Endometrium (tissue), 2 donors: Measurements from ENCODE around the gene ADAMTSL1.
A peak's percentile ranks its signal among the peaks of the same experiment; 100 is the strongest.

Source experiments
- FAIRE-seq: peaks from 2 replicates; lab custom pipeline; 2012; peaks lifted over from hg19 to GRCh38; lab: Jason Lieb, UNC
- donor health status: control.
- donor health status: control.

The ADAMTSL1 gene

GRCh38 chr9:18473652-18474279, at the start of gene ADAMTSL1:
TSS of gene ADAMTSL1 (plus strand) at chr9:18474153. CDS start at chr9:18474233, 80 bp downstream.
- FAIRE-seq = no peak

DNA sequence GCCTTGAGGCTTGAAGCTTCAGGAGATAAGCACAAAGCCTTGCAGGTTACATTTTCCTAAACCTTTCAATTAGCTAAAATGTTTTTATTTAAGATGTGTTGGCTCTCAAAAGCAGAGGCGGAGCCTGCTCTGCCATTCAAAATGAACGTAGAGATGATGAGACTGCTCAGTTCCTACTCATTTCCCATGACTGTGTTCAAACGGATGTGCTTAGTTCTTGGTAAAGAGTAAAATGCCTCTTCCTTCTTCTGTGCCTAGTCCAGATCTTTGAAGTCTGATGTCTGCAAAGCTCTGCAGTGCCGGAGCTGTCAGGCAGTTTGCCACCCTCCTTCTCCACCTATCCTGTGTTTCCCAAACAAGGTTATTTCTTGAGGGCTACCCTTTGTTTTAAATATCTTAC, 46.3 kb upstream of the ADAMTSL1 start:
- no peak for FAIRE-seq

DNA sequence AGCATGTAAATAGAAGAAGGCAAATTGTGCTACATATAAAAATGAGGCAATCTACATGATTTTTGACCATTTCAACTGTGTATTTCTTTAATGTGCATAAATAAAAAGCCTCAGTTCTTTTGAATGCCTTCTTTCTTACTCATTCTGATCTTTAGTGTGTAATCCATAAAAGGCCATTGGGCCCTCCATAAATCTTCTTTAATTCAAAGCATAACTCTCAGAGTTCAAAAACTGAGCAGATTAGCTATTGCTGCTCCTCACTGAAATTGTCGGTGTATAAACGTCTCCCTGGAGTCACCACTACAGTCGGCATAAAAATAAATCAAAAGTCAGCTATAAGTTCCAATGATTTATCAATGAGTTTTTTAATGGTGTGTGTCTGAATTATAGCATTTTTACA, 45.3 kb upstream of the ADAMTSL1 start:
- FAIRE-seq = no peak

DNA sequence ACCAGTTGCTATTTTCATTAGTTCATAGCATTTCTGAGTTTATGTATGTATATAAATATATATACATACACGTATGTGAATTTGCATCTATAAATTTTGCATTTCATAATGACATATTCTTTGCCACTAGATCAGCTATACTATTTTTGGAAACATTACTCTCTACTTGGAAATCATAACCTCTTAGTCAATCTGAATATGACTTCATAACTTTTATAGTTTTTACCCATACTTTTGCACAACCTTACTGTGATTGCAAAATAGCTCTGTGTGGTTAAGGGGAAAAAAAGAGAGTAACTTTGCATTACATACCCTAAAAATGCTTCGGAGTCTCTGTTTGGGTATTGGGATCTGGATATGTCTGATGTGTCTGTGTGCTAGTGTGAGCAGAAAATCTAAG, 44.9 kb upstream of the ADAMTSL1 start:
- FAIRE-seq = no peak

DNA sequence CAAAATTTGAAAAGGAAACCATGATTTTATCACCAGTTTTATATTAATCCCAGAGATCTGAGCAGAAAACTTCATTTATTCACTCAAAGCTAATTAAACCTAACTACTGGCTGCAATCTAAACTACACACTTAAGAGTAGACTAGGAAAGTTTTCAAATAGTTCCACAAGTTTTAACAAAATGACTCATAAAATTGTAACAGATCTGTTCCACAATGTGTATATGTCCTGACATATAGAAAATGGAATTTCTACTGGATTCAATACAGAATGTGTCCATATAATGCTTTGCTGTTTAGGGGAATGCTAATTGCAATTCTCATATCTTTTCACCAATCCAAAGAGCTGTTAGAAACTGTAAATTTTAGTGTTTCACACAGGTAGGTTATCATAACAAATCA, 40.3 kb upstream of the ADAMTSL1 start:
- FAIRE-seq = no peak

DNA sequence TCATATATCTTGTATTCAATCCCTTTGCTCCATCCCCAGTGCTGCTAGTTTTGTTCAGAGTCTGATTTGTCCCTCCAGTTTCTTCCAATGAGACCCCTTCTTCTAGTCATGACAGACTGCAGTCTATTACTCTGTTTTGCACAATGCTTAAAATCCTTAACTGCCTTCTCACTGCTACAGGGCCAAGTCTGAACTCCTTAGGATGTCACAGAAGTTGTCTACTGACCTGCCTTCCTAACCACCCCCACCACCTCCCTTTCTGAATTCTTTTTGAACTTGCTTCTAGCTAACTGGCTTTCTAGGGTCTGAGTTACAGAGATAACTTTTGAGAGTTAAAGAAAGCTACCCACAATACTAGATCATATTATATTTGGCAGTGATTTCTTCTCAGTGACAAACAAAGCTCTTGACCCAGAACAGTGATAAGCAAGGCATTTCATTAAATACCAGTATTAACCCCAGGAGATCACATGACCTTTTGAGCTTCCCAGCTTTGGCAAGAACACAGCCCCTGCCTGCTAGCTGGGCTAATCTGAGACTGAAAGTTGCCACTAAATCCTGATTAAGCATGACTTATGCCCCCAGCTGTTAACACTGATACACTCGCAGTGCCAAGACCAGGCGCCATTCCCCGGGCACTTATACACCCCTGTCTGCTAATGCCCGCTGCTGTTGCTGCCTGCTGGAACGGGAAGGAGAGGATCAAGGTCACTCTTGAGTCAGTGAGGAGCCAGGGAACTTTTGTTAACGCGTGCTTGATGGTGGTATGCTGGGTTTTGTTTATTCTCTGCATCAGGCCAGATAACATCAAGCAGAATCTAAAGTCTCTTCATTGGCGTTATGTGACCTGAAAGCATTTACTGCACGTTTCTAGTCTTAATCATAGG, 36.4 kb upstream of the ADAMTSL1 start:
- no peak for FAIRE-seq

- FAIRE-seq = no peak
Observed at GRCh38 chr9:18438300-18438925, 35.5 kb upstream of the ADAMTSL1 start.

- FAIRE-seq = no peak
Observed at GRCh38 chr9:18438951-18439350, 35.0 kb upstream of the ADAMTSL1 start.

DNA sequence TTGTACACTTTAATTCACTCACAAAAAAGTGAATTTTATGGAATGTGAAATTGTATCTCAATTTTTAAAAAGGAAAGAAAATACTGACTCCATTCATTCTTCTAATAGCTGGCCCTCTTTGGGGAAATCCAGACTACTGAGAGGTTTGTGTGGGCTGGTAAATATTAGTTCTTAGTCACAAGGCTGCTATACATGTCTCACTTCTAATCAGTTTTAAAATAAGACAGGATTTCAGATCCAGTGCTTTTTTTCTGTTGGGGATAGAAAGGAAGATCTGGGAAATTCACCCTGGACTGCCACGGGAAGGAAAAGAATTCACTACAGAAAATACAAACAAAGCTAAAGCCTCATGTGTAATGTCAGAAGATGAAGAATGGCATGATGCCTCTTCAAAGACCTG, 32.7 kb upstream of the ADAMTSL1 start:
- FAIRE-seq = no peak

GRCh38 chr9:18442629-18443491, 31.1 kb upstream of the ADAMTSL1 start:
- FAIRE-seq = peak; percentile 12

DNA sequence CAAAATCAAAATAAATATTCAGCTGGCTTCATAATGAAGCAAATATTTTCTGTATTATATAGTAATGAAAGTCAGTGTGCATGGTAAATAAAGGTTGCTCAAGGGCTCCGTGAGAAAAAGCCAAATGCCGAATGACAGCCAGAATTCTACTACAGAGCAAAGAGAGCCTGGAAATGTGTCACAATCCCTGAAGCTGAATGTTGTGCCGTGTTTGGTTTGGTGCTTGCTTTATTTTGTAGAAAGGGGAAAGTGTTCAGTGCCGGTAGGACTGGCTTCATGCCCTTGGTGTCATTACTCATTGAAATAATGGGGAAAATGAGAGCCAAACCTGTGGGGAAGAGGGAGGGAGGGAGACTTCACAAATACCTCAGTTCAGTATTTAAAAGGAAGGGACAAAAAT, 26.8 kb upstream of the ADAMTSL1 start:
- FAIRE-seq = no peak

- FAIRE-seq = no peak
Observed at GRCh38 chr9:18447541-18447940, 26.4 kb upstream of the ADAMTSL1 start.

GRCh38 chr9:18448101-18448500, 25.9 kb upstream of the ADAMTSL1 start:
- FAIRE-seq = no peak

GRCh38 chr9:18451406-18451805, 22.5 kb upstream of the ADAMTSL1 start:
- FAIRE-seq = no peak

DNA sequence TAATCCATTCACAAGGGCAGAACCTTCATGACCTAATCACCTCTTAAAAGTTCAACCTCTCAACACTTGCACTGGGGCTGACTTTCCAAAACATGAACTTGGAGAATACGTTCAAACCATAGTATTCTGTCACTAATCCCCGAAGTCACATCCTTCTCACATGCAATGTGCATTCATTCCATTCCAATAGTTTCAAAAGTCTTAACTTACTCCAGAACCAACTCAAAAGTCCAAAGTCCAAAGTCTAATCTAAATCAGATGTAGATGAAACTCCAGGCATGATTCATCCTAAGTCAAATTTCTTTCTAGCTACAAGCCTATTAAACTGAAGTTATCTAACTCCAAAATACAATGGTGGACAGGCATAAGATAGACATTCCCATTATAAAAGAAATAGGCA, 21.7 kb upstream of the ADAMTSL1 start:
- no peak for FAIRE-seq

GRCh38 chr9:18456624-18457237, 17.2 kb upstream of the ADAMTSL1 start:
- no peak for FAIRE-seq

DNA sequence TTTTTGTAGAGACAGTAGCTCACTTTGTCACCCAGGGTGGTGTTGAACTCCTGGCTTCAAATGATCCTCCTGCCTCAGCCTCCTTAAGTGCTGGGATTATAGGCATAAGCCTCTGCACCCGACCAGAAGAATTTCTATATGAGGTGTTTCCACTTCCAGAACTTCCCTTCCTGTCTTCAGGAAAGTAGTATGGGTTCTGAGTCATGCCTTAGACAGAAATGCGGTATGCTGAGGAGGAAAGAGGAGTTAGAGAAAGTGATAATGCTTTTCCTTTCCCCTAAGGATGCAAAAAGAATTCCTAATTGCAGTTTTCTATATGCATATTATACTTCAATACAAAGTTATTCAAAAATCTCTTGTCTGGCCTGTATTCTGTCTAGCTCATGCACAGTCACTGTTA, 16.4 kb upstream of the ADAMTSL1 start:
- no peak for FAIRE-seq

DNA sequence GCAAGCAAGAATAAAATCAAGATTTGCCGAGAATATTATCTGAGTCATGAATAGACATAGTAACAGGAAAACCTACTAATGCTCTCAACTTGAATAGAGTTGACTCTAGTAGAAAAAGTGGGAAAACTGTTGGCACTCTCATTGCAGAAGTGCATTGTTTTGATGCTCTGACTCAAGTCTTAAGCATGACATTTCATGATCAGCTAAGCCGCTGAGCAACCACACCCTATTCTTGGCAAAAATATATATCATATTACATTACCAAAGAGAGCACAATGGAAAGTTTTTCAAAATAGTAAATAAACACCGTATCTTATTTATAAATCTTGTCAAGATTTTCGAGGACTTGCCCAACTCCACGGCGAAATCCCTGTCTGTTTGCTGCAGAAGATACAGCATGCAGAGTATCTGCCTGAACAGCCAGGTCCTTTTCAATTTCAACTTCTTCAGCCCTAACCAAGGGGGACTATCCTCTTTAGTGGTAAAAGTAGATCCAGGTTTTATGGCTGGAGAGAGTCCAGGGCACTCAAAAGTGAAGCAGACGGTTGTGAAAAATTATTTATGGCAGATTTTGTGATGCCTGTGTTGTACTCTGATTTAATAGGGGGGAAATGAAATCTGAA, 13.9 kb upstream of the ADAMTSL1 start:
- no peak for FAIRE-seq

- no peak for FAIRE-seq
Observed at GRCh38 chr9:18461496-18461895, 12.5 kb upstream of the ADAMTSL1 start.

DNA sequence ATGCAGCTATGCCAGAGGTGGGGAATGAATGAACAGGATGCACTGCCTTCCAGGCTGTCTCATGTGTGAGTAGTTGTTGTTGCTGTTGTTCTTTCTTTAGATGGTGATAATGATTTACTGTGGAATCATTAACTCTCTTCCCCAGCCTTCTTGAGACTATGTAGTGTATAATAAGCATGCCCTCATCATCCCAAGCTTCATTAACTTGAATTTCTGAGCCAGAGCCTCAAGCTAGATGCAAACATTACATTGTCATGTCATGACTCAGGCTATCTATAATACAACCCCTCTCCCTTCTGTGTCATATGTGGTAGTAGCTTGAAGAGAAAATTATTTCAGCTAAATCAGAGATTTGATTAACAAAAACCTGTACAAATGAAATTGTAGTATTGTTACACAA, 10.0 kb upstream of the ADAMTSL1 start:
- FAIRE-seq = no peak

DNA sequence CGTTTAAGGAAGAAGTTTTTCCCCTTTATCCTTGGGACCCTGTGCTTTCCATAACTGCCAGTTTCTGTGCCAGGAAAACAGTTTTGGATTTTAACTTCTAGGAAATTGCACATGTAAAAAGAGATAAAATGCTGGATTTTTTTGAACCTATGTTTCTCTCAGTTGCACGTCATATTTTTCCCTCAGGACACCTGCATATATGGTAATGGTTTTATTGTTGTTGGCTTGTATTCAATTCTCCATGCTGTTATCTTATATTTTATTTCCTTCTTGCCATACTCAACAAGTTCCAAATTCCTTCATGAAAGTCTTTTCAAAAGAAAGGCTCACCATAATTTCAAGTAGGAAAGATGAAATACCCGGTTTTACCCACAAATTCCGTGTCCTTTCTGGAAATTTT, 7.9 kb upstream of the ADAMTSL1 start:
- no peak for FAIRE-seq
